Lower lobe of right lung (tissue), 2 donors: ENCODE results near the gene ZNRF2. TPM values are rescaled to one million over a fixed set of nuclear protein-coding genes. Genes with fewer than 3 reads are reported as not detected.

Experiments used
- ATAC-seq, 2 donors: fragments of 200-7000 bp; cut with Tn5 transposase; one replicate each; pipeline ENCODE4 v1.9.1; 2020 to 2022; ENCODE audit warnings: mild to moderate bottlenecking in 2 of 2, moderate library complexity in 2 of 2
- DNase-seq: peaks from one replicate; pipeline ENCODE4 v3.0.0-alpha.2; 2020
- H3K27ac ChIP-seq: fragments of 200-600 bp; one replicate; pipeline ENCODE4 v1.8.0; 2022
- H3K27me3 ChIP-seq: fragments of 200-600 bp; one replicate; pipeline ENCODE4 v1.8.0; 2022; ENCODE audit warnings: low read depth
- H3K36me3 ChIP-seq: fragments of 200-600 bp; one replicate; pipeline ENCODE4 v1.8.0; 2022; ENCODE audit warnings: mild to moderate bottlenecking
- H3K4me1 ChIP-seq: fragments of 200-600 bp; one replicate; pipeline ENCODE4 v1.8.0; 2022
- H3K4me3 ChIP-seq: fragments of 200-600 bp; one replicate; pipeline ENCODE4 v1.8.0; 2022; ENCODE audit warnings: mild to moderate bottlenecking
- H3K9me3 ChIP-seq: fragments of 200-600 bp; one replicate; pipeline ENCODE4 v1.8.0; 2022
- intact Hi-C: fragments of 100-400 bp; cut with DNase I; formaldehyde crosslinking; loops from one replicate; pipeline ENCODE4 v1.11.0; 2022
- total RNA-seq: library from RNA; stranded (reverse); fragmentation: NEBNext Ultra II Directional; extraction: Animal tissue kit (Norgen Biotek cat#: 25700); gene quantifications from one replicate; pipeline ENCODE4 v1.2.1, GENCODE V29; 2021
- TF ChIP-seq, protein P1 (sequence below): fragments of 200-600 bp; IDR thresholded peaks from one replicate; pipeline ENCODE4 v1.8.0; 2022; ENCODE audit warnings: antibody characterized with exemption, mild to moderate bottlenecking
- donor health status: DM: no; HTN: yes; CAD: no; lungs with severe emphysema.

Gene ZNRF2
- total RNA-seq, 1 donor from 2014 or later, result 26.6 TPM

DNA sequence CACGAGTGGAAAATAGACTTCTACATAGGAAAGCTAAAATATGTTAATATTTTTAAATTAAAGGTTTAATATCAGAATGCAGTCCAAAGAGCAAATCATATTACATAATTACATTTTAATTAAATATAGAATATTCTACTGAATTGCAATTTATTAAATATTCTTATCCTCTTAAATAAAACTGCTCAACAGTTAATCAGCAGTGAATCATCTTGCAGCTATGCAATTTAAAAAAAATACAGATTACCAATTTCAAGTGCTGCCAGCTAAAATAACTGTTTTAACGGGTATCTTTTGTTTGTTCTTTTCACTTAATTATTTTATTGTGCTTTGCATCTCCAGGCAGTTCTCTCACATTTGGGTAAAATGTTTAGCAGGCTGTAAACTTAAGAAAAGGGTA is 82.2 kb downstream of the ZNRF2 start:
- Histone ChIP-seq H3K4me3 (no peak overlapping the region), H3K36me3 (peaks cover 4% of the 10 kb centered on the region), H3K27ac (no peak overlapping the region), H3K27me3 (no peaks in the 10 kb centered on the region), H3K4me1 (no peaks in the 10 kb centered on the region), H3K9me3 (no peaks in the 10 kb centered on the region)
- intact Hi-C loops, result no loop called here
- TF ChIP-seq, protein P1, sequence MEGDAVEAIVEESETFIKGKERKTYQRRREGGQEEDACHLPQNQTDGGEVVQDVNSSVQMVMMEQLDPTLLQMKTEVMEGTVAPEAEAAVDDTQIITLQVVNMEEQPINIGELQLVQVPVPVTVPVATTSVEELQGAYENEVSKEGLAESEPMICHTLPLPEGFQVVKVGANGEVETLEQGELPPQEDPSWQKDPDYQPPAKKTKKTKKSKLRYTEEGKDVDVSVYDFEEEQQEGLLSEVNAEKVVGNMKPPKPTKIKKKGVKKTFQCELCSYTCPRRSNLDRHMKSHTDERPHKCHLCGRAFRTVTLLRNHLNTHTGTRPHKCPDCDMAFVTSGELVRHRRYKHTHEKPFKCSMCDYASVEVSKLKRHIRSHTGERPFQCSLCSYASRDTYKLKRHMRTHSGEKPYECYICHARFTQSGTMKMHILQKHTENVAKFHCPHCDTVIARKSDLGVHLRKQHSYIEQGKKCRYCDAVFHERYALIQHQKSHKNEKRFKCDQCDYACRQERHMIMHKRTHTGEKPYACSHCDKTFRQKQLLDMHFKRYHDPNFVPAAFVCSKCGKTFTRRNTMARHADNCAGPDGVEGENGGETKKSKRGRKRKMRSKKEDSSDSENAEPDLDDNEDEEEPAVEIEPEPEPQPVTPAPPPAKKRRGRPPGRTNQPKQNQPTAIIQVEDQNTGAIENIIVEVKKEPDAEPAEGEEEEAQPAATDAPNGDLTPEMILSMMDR, result no peak
- DNase-seq (no peak), ATAC-seq (no peak)

DNA sequence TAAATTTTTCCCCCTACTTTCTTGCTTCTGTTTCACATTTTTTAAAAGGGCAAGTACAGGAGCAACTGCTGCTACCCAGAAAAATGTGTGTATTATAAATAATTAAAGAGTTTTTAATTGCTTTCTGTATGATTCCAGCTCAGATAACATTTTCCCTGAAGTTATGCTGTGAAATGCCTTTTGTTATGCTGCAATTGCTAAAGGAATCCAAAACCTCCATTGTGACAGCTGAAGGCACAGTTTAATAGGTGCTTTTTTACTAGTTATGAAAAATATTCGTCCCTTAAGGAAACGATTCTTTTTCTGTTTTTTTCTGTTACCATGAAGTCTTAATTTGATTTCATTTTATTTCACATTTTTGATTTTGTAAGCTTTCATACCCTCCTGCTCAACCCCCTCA is 83.2 kb downstream of the ZNRF2 start:
- no peak overlapping the region for H3K4me3 ChIP-seq
- no peak for ATAC-seq
- H3K36me3 ChIP-seq, result peaks cover 1% of the 10 kb centered on the region
- H3K4me1 ChIP-seq, result no peaks in the 10 kb centered on the region
- intact Hi-C loops, result no loop called here
- H3K27ac ChIP-seq, result no peak overlapping the region
- H3K27me3 ChIP-seq, result no peaks in the 10 kb centered on the region
- TF ChIP-seq, protein P1, result no peak
- DNase-seq, result no peak
- no peaks in the 10 kb centered on the region for H3K9me3 ChIP-seq

DNA sequence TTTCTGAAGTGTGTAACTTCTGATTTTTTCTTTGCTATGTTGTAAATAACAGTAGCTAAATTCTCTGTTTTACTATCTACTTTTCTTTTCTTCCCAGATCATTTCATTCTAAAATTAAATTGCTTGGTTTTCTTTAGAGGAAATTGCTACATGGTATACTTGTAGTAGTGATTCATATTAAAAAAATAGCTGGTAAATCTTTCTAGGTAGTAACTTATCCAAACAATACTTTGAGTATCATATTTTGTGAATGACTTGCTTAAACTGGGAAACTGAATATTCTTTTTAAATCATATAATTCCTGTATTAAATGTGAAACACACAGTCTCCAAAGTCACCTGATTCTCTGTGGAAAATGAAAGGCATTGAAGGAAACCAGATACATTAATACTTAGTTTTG is 85.5 kb downstream of the ZNRF2 start:
- no peaks in the 10 kb centered on the region for H3K27me3 ChIP-seq
- H3K36me3 ChIP-seq, result no peaks in the 10 kb centered on the region
- TF ChIP-seq, protein P1, result no peak
- H3K4me3 ChIP-seq, result no peak overlapping the region
- intact Hi-C loops, result no loop called here
- DNase-seq (no peak), ATAC-seq (no peak)
- no peaks in the 10 kb centered on the region for H3K9me3 ChIP-seq
- H3K4me1 ChIP-seq, result no peaks in the 10 kb centered on the region
- no peak overlapping the region for H3K27ac ChIP-seq

DNA sequence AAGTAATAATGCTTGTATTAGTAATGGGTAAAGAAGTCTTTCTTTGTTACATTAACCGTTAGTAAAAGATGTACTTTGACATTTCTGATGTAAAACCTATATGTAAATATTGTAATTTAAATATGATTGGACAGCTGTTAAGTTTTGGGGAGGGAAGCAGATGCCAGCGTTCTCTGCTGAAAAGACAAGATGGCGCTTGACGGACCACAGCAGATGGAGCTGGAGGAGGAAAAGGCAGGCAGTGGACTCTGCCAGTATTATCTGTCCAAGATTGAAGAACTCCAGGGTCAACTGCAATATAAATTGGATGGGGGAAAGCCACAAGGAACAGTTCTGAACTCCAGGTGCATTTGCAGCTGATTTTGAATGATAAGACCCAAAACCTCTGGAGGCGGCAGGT is 86.9 kb downstream of the ZNRF2 start:
- ATAC-seq, result no peak
- intact Hi-C loops, result no loop called here

DNA sequence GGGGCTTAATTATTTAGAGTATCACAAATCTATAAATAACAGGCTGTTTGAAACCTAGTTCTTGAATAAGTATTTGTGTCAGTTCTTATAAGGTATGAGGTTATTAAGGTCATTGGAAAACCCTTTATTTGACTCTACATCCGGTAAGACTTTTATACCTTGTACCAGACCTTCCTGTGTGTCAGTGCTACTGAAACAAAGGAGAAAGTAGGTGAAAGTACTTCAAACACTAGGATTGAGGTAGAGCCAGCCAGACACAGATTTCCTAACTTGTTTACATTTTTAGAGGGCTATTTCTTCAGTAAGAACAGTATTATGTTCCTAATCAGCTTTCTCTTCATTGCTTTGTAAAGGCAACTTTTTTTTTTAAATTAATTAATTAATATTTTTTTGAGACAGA is 93.9 kb downstream of the ZNRF2 start:
- intact Hi-C loops, result no loop called here
- TF ChIP-seq, protein P1, result no peak
- no peak overlapping the region for H3K4me3 ChIP-seq
- DNase-seq, result no peak
- H3K27me3 ChIP-seq, result no peaks in the 10 kb centered on the region
- peaks cover 12% of the 10 kb centered on the region for H3K9me3 ChIP-seq
- H3K4me1 ChIP-seq, result no peaks in the 10 kb centered on the region
- ATAC-seq, result peak in 1 of 2 donors; percentile 44
- H3K27ac ChIP-seq, result no peak overlapping the region
- no peaks in the 10 kb centered on the region for H3K36me3 ChIP-seq

More for the DNA sequence above, 86.9 kb downstream of the ZNRF2 start:
- Histone ChIP-seq H3K27me3 (no peaks in the 10 kb centered on the region), H3K4me3 (no peak overlapping the region), H3K9me3 (no peaks in the 10 kb centered on the region), H3K4me1 (no peaks in the 10 kb centered on the region), H3K36me3 (no peaks in the 10 kb centered on the region), H3K27ac (no peak overlapping the region)
- TF ChIP-seq, protein P1, result no peak
- DNase-seq, result no peak

DNA sequence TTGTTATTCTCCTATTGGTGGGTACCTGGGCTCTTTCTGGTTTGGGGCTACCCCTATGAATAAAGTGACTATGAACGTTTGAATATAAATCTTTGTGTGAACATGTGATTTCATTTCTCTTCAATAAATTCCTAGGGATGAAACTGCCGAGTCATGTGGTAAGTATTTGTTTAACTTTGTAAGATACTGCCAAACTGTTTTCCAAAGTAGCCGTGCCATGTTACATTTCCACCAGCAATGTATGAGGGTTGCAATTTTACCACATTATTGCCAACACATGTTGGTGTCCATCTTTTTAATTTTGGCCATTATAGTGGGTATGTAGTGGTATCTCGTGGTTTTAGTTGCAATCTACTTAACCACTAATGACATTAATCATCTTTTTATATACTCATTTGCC is 94.7 kb downstream of the ZNRF2 start:
- H3K27ac ChIP-seq, result no peak overlapping the region
- H3K9me3 ChIP-seq, result peaks cover 12% of the 10 kb centered on the region
- DNase-seq (no peak), ATAC-seq (no peak)
- TF ChIP-seq, protein P1, result no peak
- intact Hi-C loops, result no loop called here
- H3K4me3 ChIP-seq, result no peak overlapping the region
- no peaks in the 10 kb centered on the region for H3K4me1 ChIP-seq
- no peaks in the 10 kb centered on the region for H3K27me3 ChIP-seq
- no peaks in the 10 kb centered on the region for H3K36me3 ChIP-seq
